HG03097 (cell line): ENCODE data around the gene NOL12.
"Not testable (repeated sequence)": the region's sequence is repeated elsewhere in the genome, so short reads cannot be mapped to it uniquely, and the experiment has no call there.

Source experiments
- ATAC-seq: cut with Tn5 transposase; IDR thresholded peaks from one replicate; pipeline ENCODE4 v1.9.1; 2021; ENCODE audit not compliant: unreplicated experiment, low FRiP score

Gene NOL12

DNA sequence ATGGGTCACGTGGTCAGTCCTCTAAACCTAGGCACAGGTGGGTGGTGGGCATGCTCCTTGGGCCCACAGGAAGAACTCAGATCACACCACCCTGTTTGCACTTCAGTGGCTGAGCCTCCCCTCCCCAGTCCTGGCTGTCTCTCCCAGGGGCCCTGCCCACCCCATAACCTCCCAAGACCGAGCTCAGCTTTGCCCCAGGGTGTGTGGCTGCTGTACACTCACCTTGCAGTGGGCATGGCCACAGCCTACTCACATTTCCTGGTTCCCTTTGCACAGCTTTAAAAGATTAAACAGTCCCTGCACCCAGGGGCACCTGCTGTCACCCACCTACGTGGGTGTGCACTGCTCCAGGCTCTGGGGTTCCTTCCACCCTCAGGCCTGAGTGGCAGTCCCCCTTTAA, 24.5 kb downstream of the NOL12 start:
- no peak for ATAC-seq

DNA sequence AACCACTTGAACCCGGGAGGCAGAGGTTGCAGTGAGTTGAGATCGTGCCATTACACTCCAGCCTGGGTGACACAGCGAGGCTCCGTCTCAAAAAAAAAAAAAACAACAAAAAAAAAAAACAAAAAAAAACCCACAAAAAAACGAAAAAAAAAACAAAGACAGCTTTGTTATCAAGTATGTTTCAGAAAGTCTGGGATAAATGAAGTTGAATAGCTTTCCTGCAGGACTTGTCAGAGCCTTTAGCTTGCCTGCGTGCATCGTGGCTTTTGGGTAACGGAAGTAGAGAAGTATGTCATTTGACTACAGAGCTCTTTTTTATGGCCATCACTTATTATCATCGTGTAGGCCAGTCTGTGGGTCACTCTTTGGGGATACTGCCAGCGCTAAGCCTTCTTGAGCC, 25.3 kb downstream of the NOL12 start:
- ATAC-seq: no peak

DNA sequence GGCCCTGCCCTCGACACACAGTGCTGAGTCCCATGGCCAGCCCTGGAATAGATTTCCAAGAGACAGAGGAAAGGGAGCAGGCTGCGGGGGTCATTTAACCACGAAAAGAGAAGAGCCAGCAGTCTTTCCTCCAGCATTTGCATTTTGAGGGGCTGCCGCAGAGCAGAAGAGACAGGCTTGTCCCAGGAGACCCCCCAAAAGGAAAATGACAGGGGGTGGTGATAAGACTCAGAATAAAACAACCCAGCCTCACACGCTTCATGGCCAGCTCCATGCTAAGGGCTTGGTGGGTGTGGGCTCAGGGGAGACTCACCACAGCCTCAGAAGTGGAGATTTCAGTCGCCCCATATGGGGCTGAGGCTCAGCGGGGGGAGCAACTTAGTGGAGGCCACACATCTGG, 27.6 kb downstream of the NOL12 start:
- ATAC-seq: no peak

DNA sequence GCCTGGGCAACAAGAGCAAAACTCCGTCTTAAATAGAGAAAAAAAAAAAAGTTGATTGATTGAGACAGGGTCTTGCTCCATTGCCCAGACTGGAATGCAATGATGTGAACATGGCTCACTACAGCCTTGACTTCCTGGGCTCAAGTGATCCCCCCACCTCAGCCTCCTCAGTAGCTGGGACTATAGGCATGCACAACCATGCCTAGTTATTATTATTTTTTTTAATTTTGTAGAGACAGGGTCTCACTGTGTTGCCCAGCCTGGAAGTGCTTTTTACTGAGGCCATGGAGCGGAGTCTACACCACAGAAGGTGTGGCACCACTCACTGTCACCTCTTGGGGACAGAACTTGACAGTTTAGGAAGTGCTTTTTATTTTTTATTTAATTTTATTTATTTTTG, 28.5 kb downstream of the NOL12 start:
- no peak for ATAC-seq

DNA sequence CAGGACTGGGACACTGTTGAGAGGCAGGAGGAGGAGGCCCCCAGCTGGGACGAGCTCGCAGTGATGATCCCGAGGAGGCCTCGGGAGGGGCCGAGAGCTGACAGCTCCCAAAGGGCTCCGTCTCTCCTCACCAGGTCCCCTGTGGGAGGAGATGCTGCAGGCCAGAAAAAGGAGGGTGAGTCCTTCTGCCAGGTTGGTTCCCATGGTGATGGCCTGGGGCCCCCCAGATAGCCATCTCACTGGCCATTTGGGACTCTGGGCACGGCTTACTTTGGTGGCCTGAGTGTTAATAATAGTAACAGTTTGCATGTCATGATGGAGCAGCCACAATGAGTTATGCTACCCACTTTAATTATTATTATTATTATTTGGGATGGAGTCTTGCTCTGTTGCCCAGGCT, 29.6 kb downstream of the NOL12 start:
- no peak for ATAC-seq

DNA sequence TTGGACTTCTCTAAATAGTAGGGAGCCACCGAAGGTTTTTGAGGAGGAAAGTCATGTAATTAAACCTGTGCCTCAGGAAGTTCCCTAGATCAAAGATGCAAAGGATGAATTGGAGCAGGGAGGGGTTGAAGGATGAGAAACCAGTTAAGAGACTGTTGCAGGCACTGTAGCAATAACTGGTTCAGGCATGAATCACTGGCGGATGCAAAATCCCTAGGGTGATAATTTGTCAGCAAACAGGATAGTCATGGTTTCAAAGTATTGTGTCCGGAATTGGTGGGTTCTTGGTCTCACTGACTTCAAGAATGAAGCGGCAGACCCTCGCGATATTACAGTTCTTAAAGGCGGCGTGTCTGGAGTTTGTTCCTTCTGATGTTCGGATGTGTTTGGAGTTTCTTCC, 30.6 kb downstream of the NOL12 start:
- ATAC-seq: no peak

DNA sequence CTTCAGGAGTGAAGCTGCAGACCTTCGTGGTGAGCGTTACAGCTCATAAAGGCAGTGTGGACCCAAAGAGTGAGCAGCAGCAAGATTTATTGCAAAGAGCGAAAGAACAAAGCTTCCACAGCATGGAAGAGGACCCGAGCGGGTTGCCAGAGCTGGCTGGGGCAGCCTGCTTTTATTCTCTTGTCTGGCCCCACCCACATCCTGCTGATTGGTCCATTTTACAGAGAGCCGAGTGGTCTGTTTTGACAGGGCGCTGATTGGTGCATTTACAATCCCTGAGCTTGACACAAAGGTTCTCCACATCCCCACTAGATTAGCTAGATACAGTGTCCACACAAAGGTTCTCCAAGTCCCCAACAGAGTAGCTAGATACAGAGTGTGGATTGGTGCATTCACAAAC, 31.1 kb downstream of the NOL12 start:
- ATAC-seq: not testable (repeated sequence)

DNA sequence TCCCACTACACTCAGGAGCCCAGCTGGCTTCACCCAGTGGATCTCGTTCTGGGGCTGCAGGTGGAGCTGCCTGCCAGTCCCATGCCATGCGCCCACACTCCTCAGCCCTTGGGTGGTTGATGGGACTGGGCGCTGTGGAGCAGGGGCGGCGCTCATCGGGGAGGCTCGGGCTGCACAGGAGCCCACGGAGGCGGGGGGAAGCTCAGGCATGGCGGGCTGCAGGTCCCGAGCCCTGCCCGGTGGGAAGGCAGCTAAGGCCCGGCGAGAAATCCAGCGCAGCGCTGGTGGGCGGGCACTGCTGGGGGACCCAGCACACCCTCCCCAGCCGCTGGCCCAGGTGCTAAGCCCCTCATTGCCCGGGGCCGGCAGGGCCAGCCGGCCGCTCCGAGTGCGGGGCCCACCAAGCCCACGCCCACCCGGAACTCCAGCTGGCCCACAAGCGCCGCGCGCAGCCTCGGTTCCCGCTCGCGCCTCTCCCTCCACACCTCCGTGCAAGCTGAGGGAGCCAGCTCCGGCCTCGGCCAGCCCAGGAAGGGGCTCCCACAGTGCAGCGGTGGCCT, 31.7 kb downstream of the NOL12 start:
- ATAC-seq: not testable (repeated sequence)

DNA sequence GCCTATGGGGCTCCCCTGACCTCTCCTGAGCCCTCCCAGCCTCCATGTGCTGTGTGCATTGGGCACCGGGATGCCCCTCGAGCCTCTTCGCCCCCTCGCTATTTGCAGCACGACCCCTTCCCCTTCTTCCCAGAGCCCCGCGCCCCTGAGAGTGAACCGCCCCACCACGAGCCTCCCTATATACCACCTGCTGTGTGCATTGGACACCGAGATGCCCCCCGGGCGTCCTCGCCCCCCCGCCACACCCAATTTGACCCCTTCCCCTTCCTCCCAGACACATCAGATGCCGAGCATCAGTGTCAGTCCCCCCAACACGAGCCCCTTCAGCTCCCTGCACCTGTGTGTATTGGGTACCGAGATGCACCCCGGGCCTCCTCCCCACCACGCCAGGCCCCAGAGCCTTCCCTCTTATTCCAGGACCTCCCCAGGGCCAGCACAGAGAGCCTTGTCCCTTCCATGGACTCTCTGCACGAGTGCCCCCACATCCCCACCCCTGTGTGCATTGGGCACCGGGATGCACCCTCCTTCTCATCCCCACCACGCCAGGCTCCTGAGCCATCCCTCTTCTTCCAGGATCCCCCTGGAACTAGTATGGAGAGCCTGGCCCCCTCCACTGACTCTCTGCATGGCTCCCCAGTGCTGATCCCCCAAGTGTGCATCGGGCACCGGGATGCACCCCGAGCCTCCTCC, 39.6 kb downstream of the NOL12 start:
- ATAC-seq: no peak

DNA sequence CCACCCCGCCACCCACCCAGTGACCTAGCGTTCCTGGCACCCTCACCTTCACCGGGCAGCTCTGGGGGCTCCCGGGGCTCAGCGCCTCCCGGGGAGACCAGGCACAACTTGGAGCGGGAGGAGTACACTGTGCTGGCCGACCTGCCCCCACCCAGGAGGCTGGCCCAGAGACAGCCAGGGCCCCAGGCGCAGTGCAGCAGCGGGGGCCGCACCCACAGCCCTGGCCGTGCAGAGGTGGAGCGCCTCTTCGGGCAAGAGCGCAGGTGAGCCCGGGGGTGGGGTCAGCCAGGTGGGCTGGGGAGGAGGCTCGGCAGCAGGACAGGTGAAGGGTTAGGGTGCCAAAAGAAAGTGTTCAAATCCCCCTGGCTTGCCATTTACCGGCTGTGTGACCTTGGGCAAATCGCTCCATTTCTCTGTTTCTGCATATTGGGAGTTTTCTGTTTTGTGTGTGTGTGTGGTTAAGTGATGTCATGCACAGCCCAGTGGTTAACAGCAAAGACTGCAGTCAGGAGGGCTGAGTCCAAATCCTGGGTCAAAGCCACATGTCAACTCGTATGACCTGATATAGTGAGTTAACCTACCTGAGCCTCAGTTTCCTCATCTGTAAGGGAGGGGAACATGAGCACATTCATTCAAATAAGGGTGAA, 40.2 kb downstream of the NOL12 start:
- no peak for ATAC-seq

DNA sequence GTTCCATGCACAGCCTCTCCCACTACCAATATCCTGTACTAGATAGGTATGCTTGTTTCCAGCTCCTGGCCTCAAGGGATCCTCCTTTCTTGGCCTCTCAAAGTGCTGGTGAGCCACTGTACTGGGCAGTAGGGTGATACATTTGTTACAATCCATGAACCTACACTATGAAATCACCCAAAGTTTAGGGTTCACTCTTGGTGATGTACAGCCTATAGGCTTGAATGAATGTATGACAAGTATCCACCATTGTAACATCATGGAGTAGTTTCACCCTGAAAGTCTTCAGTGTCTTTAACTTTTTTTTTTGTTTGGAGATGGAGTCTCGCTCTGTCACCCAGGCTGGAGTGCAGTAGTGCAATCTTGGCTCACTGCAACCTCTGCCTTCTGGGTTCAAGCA, 42.5 kb downstream of the NOL12 start:
- ATAC-seq: no peak

DNA sequence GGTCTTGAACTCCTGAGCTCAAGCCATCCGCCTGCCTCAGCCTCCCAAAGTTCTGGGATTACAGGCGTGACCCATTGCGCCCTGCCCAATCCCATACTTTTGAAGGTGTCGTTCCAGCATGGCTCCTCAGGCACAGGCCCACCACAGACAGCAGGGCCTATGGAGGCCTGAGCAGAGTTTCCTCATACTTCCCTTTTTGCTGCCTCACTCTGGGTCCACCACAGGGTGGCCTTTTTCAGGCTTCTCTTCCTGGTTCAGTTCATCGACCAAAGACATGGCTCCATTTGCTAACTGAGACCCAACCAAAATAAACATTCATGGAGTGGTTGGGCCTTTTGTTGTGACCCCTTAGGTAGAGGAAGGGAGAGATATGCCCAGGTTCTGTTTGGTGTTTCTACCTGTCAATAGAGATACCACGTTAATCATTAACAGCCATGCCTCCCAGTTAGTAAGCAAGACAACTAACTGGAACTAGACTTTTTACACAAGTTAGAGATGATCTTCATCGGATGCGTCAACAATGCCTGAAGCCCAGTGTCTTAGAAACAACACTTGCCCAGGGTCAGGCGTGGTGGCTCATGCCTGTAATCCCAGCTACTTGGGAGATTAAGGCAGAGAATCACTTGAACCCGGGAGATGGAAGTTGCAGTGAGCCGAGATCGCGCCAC, 45.8 kb downstream of the NOL12 start:
- ATAC-seq: no peak

DNA sequence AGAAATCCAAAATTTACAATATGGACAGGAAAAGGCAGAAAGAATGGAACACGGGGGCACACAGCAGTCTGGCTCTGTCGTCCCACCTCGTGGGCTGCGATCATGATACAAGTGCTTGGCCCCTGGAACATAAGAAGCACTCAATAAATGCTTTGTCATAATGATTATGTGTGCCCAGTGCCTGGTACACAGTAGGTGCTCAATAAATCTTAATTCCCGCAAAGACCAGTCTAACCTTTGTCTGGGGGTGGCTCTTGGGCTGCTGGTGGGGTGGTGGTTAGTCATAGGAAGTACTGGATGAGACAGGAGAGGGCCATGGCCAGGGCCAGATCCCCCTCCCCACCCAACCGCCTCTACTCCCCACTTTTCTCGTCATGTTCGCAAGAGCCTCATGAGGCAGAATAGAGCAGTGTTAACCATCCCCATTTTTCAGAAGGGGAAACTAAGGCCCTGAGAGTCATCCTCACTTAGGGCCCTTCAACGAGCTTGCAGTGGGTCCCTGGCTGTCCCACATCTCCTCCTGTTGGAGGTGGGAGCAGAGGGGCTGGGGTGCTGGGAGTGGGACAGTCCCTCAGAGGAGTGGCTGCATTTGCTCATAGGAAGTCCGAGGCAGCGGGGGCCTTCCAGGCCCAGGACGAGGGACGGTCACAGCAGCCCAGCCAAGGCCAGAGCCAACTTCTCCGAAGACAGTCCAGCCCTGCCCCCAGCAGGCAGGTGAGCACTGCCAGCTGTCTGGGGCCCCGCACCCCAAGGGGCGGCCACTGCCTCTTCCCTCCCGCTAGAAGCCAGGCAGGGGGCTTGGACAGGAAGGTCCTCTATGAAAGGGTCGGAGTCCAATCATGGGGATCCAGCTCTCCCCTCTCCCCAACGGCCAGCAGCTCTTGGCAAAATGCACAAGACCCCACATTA, 46.8 kb downstream of the NOL12 start:
- ATAC-seq: no peak

DNA sequence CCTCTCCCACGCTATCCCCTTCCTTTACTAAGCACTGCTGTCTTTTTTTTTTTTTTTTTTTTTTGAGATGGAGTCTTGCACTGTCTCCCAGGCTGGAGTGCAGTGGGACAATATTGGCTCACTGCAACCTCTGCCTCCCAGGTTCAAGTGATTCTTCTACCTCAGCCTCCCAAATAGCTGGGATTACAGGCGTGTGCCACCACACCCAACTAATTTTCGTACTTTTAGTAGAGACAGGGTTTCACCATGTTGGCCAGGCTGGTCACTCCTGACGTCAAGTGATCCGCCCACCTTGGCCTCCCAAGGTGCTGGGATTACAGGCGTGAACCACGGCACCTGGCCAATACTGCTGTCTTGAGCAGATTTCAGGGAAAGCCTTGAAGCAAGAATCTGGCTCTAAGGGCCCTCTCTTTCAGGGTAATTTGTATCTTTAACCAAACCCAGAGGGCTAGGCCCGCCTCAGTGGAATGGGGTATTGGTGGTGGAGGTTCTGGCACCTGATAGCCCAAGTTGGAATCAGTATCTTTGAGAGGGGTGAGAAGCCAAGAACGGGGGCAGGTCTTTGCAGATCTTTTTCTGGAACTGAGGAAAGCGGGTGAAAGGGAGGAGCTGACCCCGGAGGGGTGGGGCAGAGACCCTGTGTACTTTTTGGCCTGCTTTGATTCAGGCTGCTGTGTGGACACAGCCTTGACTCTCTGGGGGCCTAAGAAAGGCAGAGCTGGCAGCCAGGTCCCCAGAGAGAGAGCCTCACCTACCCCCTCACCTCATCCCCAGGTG, 47.7 kb downstream of the NOL12 start:
- no peak for ATAC-seq

DNA sequence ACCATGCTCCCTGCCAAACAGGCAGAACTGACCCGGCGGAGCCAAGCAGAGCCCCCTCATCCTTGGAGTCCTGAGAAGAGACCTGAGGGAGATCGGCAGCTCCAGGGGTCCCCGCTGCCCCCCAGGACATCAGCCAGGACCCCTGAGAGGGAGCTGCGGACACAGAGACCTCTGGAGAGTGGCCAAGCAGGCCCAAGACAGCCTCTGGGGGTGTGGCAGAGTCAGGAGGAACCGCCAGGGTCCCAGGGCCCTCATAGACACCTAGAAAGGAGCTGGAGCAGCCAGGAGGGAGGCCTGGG, 48.2 kb downstream of the NOL12 start:
- ATAC-seq: no peak

DNA sequence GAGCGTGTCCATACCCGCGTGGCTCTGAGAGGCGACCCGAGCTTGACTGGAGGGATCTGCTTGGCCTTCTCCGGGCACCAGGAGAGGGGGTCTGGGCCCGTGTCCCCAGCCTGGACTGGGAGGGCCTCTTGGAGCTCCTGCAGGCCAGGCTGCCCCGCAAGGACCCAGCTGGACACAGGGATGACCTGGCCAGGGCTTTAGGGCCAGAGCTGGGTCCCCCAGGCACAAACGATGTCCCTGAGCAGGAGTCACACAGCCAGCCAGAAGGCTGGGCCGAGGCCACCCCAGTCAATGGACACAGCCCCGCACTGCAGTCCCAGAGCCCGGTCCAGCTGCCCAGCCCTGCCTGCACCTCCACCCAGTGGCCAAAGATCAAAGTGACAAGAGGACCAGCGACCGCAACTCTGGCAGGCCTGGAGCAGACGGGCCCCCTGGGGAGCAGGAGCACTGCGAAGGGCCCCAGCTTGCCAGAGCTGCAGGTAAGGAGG, 48.9 kb downstream of the NOL12 start:
- ATAC-seq: no peak

DNA sequence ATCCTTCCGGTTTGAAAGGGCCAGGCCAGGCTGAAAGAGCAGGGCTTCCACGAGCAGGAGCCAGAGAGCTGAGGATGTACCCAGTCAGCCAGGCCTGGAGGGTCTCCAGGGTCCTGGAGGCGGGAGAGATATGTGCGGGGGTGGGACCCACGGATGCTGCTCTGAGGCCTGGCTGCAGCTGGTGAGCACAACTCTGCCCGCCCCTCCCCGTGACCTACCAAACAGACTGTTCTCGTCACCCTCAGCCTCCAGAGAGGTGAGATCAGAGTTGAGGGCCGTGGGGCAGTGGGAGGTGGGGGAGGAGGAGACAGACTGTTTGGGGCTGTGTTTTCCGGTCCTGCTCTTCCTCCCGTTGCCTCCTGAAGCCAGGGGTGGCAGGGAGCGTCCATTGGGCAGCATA, 52.9 kb downstream of the NOL12 start:
- no peak for ATAC-seq

DNA sequence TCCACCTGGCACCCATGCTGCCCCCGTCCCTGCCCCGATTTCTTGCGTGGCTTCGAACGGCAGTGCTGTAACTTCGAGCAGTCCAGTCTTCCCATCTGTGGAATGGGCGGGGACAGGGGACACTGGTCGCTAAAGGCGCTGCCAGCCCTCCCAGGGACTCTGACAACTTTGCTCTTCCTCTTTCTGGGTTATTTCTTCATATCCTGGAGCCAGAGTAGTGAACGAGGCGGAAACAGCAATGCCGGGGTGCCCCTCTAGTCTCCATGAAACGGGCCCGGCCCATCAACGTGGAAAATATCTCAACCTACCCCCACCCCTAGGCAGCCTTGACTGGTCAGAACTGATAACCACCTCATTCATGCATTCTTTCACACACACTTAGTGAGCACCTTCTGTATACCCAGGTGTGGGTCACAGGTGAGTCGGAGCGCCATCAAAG, 53.5 kb downstream of the NOL12 start:
- ATAC-seq: no peak

DNA sequence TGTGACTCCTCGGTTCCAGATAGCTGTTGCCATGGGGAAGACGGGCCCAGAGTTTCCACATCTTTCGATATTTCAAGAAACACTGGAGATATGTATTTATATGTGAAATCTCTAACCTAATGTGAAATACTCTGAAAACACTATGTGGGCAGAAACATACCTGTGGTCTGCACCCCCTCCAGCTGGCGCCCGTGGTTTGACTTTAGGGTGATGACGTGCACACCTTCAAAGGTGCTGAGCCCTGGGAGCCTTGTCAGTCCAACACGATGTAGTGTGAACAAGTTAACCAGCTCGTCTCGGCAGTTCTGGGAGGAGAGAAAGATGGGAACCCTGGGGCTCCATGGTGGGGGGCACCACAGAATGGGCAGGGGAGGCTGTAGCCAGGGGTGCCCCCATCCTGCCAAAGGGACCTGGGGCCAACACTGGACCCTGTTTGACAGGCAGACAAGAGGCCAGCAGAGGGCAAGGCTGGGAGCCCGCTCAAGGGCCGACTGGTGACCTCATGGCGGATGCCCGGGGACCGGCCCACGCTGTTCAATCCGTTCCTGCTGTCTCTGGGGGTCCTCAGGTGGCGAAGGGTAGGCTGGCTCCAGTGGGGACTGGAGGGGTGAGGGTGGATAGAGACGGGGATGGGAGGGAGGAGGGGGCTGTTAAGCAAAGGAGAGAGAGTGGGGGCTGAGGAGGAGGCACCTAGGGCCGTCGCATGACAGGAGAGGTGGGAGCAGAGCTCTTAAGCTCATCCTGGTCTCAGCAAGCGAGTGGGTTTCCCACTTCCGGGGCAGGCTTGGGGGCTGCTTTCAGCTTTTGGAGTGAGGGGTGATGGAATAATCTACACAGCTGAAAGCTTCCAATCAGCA, 54.5 kb downstream of the NOL12 start:
- ATAC-seq: no peak
